H1 (cell line): Measurements from ENCODE around the gene ROR1.

Source experiments
- EP300 ChIP-seq, 2 experiments: IDR thresholded peaks; 1 replicate in 1 of 2; 2 replicates in 1 of 2; pipeline ENCODE4 v1.6.1; 2011 to 2012; ENCODE audit warnings: low read depth in 2 of 2, low read length in 2 of 2, mild to moderate bottlenecking in 2 of 2, borderline replicate concordance in 1 of 2, inconsistent platforms in 1 of 2, moderate library complexity in 1 of 2
- GABPA ChIP-seq: IDR thresholded peaks from 2 replicates; pipeline ENCODE4 v1.6.1; 2011; ENCODE audit warnings: mild to moderate bottlenecking, low read length, moderate library complexity, borderline replicate concordance; ENCODE audit not compliant: insufficient read depth
- POLR2A ChIP-seq, 2 experiments: IDR thresholded peaks; 1 replicate in 1 of 2; 2 replicates in 1 of 2; pipeline ENCODE4 v1.6.1; 2011; ENCODE audit warnings: low read depth in 2 of 2, low read length in 2 of 2, mild to moderate bottlenecking in 2 of 2; ENCODE audit errors: control extremely low read depth in 1 of 2
- POLR2AphosphoS5 ChIP-seq: IDR thresholded peaks from 2 replicates; pipeline ENCODE4 v1.6.1; 2011; ENCODE audit warnings: low read depth, low read length
- SAP30 ChIP-seq: fragments of 300-600 bp; sonication (generic); IDR thresholded peaks from 2 replicates; pipeline ENCODE4 v1.7.1; 2012; ENCODE audit warnings: low read length, moderate library complexity, mild to moderate bottlenecking, inconsistent platforms; ENCODE audit not compliant: insufficient read depth, insufficient replicate concordance
- TF ChIP-seq, protein P1 (sequence below): IDR thresholded peaks from 2 replicates; pipeline ENCODE4 v1.6.1; 2012; ENCODE audit warnings: low read length, inconsistent platforms
- TF ChIP-seq, protein P2 (sequence below), 3 experiments: IDR thresholded peaks; 1 replicate in 2 of 3; 2 replicates in 1 of 3; pipeline versions ENCODE4 v1.5.1 to v1.6.1; 2011; ENCODE audit warnings: low read length in 3 of 3, mild to moderate bottlenecking in 3 of 3, inconsistent platforms in 2 of 3, low read depth in 1 of 3, moderate library complexity in 1 of 3; ENCODE audit not compliant: insufficient read depth in 1 of 3; ENCODE audit errors: control extremely low read depth in 1 of 3

DNA sequence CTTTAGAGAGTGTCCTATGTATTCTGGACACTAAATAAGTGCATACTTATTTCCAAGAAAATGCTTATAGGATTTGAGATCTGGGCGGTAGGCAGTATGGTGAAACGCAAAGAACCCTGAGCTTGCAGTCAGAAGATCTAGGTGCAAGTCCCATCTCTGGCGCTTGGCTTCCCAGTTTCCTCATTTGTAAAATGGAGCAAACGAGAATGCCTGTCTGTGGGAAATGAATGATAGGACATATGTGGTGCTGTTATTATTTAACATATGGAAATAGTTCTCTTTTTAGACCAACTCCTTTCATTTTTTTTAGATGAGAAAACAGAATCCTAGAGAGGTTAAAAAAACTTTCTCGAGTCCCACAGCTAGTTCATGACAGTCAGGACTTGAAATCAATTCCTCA, 25.2 kb upstream of the ROR1 start:
- no peak for TF ChIP-seq POLR2AphosphoS5
- TF ChIP-seq, protein P1, sequence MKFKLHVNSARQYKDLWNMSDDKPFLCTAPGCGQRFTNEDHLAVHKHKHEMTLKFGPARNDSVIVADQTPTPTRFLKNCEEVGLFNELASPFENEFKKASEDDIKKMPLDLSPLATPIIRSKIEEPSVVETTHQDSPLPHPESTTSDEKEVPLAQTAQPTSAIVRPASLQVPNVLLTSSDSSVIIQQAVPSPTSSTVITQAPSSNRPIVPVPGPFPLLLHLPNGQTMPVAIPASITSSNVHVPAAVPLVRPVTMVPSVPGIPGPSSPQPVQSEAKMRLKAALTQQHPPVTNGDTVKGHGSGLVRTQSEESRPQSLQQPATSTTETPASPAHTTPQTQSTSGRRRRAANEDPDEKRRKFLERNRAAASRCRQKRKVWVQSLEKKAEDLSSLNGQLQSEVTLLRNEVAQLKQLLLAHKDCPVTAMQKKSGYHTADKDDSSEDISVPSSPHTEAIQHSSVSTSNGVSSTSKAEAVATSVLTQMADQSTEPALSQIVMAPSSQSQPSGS: no peak
- TF ChIP-seq, protein P2, sequence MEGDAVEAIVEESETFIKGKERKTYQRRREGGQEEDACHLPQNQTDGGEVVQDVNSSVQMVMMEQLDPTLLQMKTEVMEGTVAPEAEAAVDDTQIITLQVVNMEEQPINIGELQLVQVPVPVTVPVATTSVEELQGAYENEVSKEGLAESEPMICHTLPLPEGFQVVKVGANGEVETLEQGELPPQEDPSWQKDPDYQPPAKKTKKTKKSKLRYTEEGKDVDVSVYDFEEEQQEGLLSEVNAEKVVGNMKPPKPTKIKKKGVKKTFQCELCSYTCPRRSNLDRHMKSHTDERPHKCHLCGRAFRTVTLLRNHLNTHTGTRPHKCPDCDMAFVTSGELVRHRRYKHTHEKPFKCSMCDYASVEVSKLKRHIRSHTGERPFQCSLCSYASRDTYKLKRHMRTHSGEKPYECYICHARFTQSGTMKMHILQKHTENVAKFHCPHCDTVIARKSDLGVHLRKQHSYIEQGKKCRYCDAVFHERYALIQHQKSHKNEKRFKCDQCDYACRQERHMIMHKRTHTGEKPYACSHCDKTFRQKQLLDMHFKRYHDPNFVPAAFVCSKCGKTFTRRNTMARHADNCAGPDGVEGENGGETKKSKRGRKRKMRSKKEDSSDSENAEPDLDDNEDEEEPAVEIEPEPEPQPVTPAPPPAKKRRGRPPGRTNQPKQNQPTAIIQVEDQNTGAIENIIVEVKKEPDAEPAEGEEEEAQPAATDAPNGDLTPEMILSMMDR (IDR thresholded peaks at IDR 0.05; ENCODE audit: control extremely low read depth in 1 of 3, insufficient read depth in 1 of 3, low read depth in 1 of 3, low read length in 3 of 3): no peak
- no peak for TF ChIP-seq POLR2A (IDR thresholded peaks at IDR 0.05; ENCODE audit: control extremely low read depth in 1 of 2, low read depth in 2 of 2, low read length in 2 of 2)
- TF ChIP-seq GABPA: no peak
- no peak for TF ChIP-seq EP300 (IDR thresholded peaks at IDR 0.05; ENCODE audit: borderline replicate concordance in 1 of 2, low read depth in 2 of 2, low read length in 2 of 2)
- no peak for TF ChIP-seq SAP30
